ENCODE measurements around the gene HAO1.
"Not testable (repeated sequence)": the region's sequence is repeated elsewhere in the genome, so short reads cannot be mapped to it uniquely, and the experiment has no call there.

The HAO1 gene

GRCh38 chr20:7940341-7940740 lies at the start of gene HAO1:
Gene HAO1 (minus strand): TSS chr20:7940458. CDS start chr20:7940422, 36 bp downstream.
- no peak for DNase-seq

DNA sequence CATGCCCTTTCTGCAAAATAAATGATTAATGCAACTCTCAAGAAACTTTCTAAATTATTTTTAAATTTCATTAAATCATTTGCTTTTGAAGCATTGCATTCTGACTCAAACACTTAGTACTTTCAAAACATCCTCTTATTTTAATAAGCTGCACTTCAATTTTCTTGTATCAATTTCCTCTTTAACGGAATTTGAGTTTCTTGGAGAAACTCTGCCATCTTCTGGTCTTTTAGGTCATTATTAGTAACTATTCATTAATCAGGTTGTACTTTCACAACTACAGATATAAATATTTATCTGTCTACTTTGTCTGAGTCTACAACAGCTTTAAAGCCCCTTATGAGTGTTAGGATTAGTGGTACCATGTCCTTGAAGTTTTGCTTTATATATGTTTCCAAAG lies 49.1 kb upstream of the HAO1 start:
- no peak for DNase-seq

DNA sequence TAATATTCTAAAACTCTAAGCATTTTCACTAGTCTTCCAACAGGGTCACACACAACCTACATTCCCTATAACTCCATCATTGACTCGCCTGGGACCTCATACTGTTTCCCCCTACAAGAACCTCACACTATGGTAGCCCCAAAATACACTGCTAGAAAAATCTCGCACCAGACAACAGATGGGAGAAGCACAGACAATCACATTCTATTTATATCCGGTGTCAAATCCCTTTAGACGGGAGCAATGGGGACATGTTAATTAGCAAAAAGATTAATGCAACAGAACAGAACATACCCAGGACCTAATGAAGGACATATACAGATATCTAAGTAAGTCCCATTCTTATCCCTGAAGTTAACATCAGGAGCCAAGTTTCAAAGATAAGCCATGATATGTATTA lies 45.7 kb upstream of the HAO1 start:
- DNase-seq, result no peak

DNA sequence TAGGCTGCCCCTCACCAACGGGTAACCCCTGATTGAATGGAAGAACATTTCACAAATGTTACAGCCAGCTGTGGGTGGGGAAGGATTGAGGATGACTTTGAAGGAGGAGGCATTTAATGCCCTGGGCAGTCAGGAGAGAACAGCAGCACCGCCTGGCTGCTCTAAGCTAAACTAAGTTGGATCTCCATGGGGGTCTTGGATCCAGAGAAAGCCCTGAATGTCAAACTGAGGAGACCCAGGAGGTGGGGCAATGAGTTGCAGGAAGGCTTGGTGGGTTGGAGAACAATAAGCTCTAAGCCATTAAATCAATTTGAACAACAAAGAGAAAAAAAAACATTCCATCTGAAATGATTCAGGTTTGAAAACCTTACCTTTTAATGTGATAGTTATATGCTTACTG lies 43.9 kb upstream of the HAO1 start:
- no peak for DNase-seq

GRCh38 chr20:7981374-7981773 lies 41.1 kb upstream of the HAO1 start:
- no peak for DNase-seq

- DNase-seq, result no peak
These were observed 40.2 kb upstream of the HAO1 start for GRCh38 chr20:7980332-7981046.

GRCh38 chr20:7977709-7978108 lies 37.5 kb upstream of the HAO1 start:
- no peak for DNase-seq

GRCh38 chr20:7975851-7976414 lies 35.7 kb upstream of the HAO1 start:
- DNase-seq, result no peak

- no peak for DNase-seq
These were observed 34.7 kb upstream of the HAO1 start for GRCh38 chr20:7974785-7975435.

GRCh38 chr20:7971536-7972280 lies 31.4 kb upstream of the HAO1 start:
- DNase-seq, result no peak

DNA sequence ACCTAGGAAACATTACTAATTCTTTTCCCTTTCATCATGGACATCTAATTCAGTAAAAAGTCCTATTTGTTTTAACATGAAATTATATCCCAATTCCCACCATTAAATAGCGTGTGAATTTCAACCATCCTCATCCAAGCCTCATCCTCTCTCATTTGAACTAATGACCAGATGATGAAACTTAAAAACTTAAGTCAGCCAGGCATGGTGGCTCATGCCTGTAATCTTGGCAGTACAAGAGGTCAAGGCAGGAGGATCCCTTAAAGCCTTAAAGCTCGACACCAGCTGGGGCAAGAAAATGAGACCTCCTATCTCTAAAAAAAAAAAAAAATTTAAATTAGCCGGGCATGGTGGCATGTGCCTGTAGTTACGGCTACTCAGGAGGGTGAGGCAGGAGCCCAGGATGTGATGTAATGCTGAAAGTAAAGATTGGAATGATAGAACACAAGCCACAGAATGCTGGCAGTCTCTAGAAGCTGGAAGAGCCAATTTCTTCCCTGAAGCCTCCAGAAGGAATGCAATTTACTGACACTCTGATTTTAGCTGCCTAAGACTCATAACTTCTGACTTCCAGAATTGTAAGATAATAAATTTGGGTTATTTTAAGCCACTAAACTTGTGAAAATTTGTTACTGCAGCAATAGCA lies 27.1 kb upstream of the HAO1 start:
- DNase-seq, result no peak

DNA sequence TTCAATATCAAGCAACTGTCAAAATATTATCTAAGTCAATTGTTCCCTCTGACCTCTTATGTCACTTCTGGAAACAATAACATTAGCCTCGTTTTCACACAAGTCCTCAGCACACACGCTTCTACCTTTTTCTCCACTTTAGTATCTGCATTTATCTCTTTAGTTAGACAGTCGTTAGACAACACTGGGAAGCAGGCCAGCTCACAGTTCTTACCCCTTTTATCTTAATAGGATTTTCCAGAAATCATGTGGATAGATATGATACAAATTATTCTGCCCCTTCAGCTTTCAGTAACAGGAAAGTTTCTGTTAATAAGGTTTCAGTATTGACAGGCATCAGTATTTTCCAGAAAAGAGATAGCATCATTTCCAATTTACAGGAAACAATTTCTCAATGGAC lies 25.9 kb upstream of the HAO1 start:
- DNase-seq, result no peak

DNA sequence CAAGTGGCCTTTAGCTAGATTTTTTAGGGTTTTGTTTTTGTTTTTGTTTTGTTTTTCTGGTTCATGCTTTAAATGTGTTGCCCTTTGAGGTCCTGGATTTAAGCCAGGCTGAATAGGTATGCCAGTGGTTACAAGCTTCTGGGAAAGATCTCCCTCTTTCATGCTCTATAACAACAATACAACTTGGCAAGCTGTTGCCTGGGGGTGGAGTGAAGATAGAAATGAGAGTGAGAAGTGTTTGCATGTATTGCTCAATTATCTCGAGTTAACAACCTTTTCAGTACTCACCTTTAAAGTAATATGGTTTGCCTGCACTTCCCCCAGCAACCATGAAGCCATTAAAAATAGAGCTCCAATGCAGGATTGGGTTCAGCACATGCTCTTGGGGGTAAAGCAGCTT lies 19.2 kb upstream of the HAO1 start:
- no peak for DNase-seq

DNA sequence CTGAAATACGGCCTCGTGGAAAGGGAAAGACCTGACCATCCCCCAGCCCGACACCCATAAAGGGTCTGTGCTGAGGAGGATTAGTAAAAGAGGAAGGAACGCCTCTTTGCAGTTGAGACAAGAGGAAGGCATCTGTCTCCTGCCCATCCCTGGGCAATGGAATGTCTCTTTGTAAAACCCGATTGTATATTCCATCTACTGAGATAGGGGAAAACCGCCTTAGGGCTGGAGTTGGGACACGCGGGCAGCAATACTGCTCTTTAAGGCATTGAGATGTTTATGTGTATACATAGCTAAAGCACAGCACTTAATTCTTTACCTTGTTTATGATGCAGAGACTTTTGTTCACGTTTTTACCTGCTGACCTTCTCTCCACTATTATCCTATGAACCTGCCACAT lies 16.3 kb upstream of the HAO1 start:
- DNase-seq, result not testable (repeated sequence)

- DNase-seq, result no peak
These were observed 10.1 kb upstream of the HAO1 start for GRCh38 chr20:7950387-7950786.

DNA sequence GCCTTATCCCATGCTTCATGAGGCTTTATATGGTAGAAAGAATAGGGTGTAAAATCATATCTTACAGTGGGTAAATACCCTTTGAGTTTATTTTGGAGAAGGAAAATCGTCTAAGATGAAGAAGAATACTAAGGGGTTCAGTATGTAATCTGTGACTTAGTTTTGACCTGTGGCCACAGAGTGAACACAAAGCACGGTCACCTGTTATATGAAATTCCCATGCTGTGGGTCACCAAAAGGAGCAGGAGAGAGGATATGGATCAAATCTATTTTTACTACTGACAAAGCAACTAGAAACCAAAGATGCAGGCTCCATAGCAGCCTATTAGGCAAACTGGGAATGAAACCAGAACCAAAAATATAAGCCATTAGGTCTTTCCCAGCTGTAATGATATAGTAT lies 3.6 kb upstream of the HAO1 start:
- DNase-seq, result no peak

DNA sequence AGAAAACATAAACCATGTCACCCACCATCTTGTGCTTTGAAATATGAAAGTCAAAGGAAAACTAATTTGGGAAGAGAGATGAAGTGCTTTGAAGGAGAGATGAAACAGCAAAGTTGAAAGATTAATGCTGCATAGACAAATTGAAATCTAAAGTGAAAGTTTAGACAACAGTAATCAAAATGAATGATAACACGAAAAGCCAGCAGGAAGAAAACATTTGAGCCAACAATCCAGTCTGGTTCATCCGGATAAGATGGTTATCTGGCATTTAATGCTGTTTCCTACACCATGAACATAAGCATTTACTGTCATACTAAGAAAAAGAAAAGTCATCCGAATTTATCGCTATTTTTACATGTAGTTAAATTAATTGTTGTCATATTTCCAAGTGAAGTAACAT lies 595 bp downstream of the HAO1 start:
- no peak for DNase-seq

- DNase-seq, result no peak
These were observed 2.2 kb downstream of the HAO1 start for GRCh38 chr20:7938058-7938457.

- DNase-seq, result no peak
These were observed 2.9 kb downstream of the HAO1 start for GRCh38 chr20:7937328-7937727.

- no peak for DNase-seq
These were observed 5.2 kb downstream of the HAO1 start for GRCh38 chr20:7935027-7935551.

- no peak for DNase-seq
These were observed 6.9 kb downstream of the HAO1 start for GRCh38 chr20:7933346-7933745.

DNA sequence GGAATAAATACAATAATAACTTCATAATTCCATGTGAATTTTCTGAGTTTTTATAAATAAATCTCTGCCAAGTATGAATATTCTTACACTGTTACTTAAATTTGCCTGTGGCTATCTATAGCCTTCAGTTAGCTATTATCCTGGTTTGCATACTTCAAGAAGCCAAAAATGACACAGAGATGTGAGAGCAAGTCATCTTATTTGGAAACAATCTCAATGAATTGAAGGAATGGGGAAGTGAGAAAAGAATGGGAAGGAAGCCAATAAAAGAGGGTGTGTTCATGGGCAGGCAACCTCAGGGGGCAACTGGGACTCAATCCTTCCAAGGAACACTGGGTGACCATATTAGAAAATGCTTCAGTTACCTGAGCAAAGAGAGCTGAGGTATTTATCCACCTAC lies 9.9 kb downstream of the HAO1 start:
- no peak for DNase-seq

GRCh38 chr20:7926767-7927166 lies 13.5 kb downstream of the HAO1 start:
- peak; percentile 14 for DNase-seq

Measured in T1000 (cell line).